SK-N-SH treated with all-trans-retinoic acid at 6 μM for 48 hours (cell line): Measurements from ENCODE around the gene NSUN5.

Source experiments
- ATAC-seq: fragments of 200-7000 bp; cut with Tn5 transposase; 3 replicates; pipeline ENCODE4 v1.9.1; 2020; ENCODE audit warnings: mild to moderate bottlenecking, moderate library complexity
- BACH2 ChIP-seq: fragments of 250-450 bp; sonication (Bioruptor Pico); IDR thresholded peaks from 2 replicates; pipeline ENCODE4 v1.9.0; 2021; ENCODE audit warnings: mild to moderate bottlenecking, borderline replicate concordance
- CSDC2 ChIP-seq: fragments of 250-450 bp; sonication (Bioruptor Pico); IDR thresholded peaks from 2 replicates; pipeline ENCODE4 v1.5.0; 2020; ENCODE audit warnings: mild to moderate bottlenecking, moderate library complexity
- CSRNP3 ChIP-seq: fragments of 250-450 bp; sonication (Bioruptor Pico); IDR thresholded peaks from 2 replicates; pipeline ENCODE4 v1.5.1; 2021; ENCODE audit warnings: mild to moderate bottlenecking, moderate library complexity
- ESRRG ChIP-seq: fragments of 250-450 bp; sonication (Bioruptor Pico); IDR thresholded peaks from 2 replicates; pipeline ENCODE4 v1.6.1; 2021; ENCODE audit warnings: mild to moderate bottlenecking
- GLIS3 ChIP-seq: fragments of 250-450 bp; sonication (Bioruptor Pico); IDR thresholded peaks from 2 replicates; pipeline ENCODE4 v1.5.0; 2020; ENCODE audit warnings: mild to moderate bottlenecking, moderate library complexity
- ISL1 ChIP-seq: fragments of 250-450 bp; sonication (Bioruptor Pico); IDR thresholded peaks from 2 replicates; pipeline ENCODE4 v2.1.2; 2022; ENCODE audit warnings: mild to moderate bottlenecking, moderate library complexity
- OSR1 ChIP-seq: fragments of 250-450 bp; sonication (Bioruptor Pico); IDR thresholded peaks from 2 replicates; pipeline ENCODE4 v1.8.0; 2022; ENCODE audit warnings: moderate library complexity, mild to moderate bottlenecking, inconsistent platforms
- PATZ1 ChIP-seq: fragments of 250-450 bp; sonication (Bioruptor Pico); IDR thresholded peaks from 2 replicates; pipeline ENCODE4 v1.8.0; 2020; ENCODE audit warnings: mild to moderate bottlenecking, moderate library complexity, borderline replicate concordance
- PPARA ChIP-seq: fragments of 250-450 bp; sonication (Bioruptor Pico); IDR thresholded peaks from 2 replicates; pipeline ENCODE4 v1.5.0; 2020; ENCODE audit warnings: mild to moderate bottlenecking, borderline replicate concordance
- RARB ChIP-seq: fragments of 250-450 bp; sonication (Bioruptor Pico); IDR thresholded peaks from 2 replicates; pipeline ENCODE4 v1.8.0; 2021; ENCODE audit warnings: mild to moderate bottlenecking, moderate library complexity
- SNAI2 ChIP-seq: fragments of 250-450 bp; sonication (Bioruptor Pico); IDR thresholded peaks from 2 replicates; pipeline ENCODE4 v1.5.0; 2020; ENCODE audit warnings: mild to moderate bottlenecking, moderate library complexity
- TCF4 ChIP-seq: fragments of 250-450 bp; sonication (Bioruptor Pico); IDR thresholded peaks from 2 replicates; pipeline ENCODE4 v1.8.0; 2021; ENCODE audit warnings: mild to moderate bottlenecking, moderate library complexity, borderline replicate concordance
- TOX ChIP-seq: fragments of 250-450 bp; sonication (Bioruptor Pico); IDR thresholded peaks from 2 replicates; pipeline ENCODE4 v1.8.0; 2021; ENCODE audit warnings: mild to moderate bottlenecking, moderate library complexity, borderline replicate concordance
- ZFP3 ChIP-seq: fragments of 250-450 bp; sonication (Bioruptor Pico); IDR thresholded peaks from 2 replicates; pipeline ENCODE4 v1.5.0; 2020; ENCODE audit warnings: mild to moderate bottlenecking, moderate library complexity
- ZNF565 ChIP-seq: fragments of 450-650 bp; formaldehyde crosslinking; conservative IDR thresholded peaks from 2 replicates; pipeline ENCODE4 v1.5.0; 2020; ENCODE audit warnings: low read depth, mild to moderate bottlenecking, moderate library complexity
- ZNF70 ChIP-seq: fragments of 450-650 bp; formaldehyde crosslinking; IDR thresholded peaks from 2 replicates; pipeline ENCODE4 v1.5.0; 2020; ENCODE audit warnings: mild to moderate bottlenecking, moderate library complexity
- ZNF8 ChIP-seq: fragments of 450-650 bp; formaldehyde crosslinking; IDR thresholded peaks from 2 replicates; pipeline ENCODE4 v1.5.0; 2020; ENCODE audit warnings: mild to moderate bottlenecking, moderate library complexity
- TF ChIP-seq, protein P1 (sequence below): fragments of 250-450 bp; sonication (Bioruptor Pico); IDR thresholded peaks from 2 replicates; pipeline ENCODE4 v1.5.1; 2020; ENCODE audit warnings: low read depth, mild to moderate bottlenecking, moderate library complexity
- TF ChIP-seq, protein P2 (sequence below): fragments of 250-450 bp; sonication (Bioruptor Pico); IDR thresholded peaks from 2 replicates; pipeline ENCODE4 v1.8.0; 2021; ENCODE audit warnings: low read depth, mild to moderate bottlenecking, moderate library complexity, borderline replicate concordance

NSUN5 gene

GRCh38 chr7:73354821-73355220 is 46.2 kb upstream of the NSUN5 start:
- ATAC-seq, result no peak
- TF ChIP-seq PPARA (no peak), ZFP3 (CRISPR knock-in tag) (no peak), ZNF70 (no peak), GLIS3 (CRISPR knock-in tag) (no peak), ZNF565 (CRISPR knock-in tag) (no peak), CSRNP3 (CRISPR knock-in tag) (no peak), TCF4 (CRISPR knock-in tag) (no peak), TOX (CRISPR knock-in tag) (no peak), BACH2 (CRISPR knock-in tag) (no peak)
- TF ChIP-seq, protein P1, sequence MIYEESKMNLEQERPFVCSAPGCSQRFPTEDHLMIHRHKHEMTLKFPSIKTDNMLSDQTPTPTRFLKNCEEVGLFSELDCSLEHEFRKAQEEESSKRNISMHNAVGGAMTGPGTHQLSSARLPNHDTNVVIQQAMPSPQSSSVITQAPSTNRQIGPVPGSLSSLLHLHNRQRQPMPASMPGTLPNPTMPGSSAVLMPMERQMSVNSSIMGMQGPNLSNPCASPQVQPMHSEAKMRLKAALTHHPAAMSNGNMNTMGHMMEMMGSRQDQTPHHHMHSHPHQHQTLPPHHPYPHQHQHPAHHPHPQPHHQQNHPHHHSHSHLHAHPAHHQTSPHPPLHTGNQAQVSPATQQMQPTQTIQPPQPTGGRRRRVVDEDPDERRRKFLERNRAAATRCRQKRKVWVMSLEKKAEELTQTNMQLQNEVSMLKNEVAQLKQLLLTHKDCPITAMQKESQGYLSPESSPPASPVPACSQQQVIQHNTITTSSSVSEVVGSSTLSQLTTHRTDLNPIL (CRISPR knock-in tag), result no peak
- TF ChIP-seq, protein P2, sequence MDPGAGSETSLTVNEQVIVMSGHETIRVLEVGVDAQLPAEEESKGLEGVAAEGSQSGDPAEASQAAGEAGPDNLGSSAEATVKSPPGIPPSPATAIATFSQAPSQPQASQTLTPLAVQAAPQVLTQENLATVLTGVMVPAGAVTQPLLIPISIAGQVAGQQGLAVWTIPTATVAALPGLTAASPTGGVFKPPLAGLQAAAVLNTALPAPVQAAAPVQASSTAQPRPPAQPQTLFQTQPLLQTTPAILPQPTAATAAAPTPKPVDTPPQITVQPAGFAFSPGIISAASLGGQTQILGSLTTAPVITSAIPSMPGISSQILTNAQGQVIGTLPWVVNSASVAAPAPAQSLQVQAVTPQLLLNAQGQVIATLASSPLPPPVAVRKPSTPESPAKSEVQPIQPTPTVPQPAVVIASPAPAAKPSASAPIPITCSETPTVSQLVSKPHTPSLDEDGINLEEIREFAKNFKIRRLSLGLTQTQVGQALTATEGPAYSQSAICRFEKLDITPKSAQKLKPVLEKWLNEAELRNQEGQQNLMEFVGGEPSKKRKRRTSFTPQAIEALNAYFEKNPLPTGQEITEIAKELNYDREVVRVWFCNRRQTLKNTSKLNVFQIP, result no peak

- TF ChIP-seq PATZ1 (CRISPR knock-in tag) (no peak), ESRRG (no peak), ZFP3 (CRISPR knock-in tag) (no peak), SNAI2 (no peak), CSRNP3 (CRISPR knock-in tag) (no peak)
- no peak for ATAC-seq
These were observed 45.6 kb upstream of the NSUN5 start for GRCh38 chr7:73354196-73354595.

DNA sequence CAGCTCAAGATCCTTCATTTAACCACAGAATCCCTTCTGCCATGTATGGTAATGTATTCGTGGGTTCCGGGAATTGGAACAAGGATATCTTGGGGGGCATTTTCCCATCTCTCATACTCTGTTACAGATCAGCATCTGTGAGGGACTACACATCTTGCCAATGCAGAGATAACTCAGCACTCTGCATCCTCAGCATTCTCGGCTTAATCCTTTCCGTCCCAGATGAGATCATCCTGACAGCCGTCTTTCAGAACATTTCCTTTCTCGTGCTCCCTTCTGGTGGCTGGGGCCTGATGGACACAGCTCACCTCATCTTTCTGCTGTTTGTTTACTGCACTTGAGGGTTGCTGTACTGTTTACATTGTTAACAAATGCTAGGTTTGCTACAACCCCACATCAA is 44.6 kb upstream of the NSUN5 start:
- TF ChIP-seq ZNF70 (no peak), CSDC2 (CRISPR knock-in tag) (no peak), BACH2 (CRISPR knock-in tag) (no peak), OSR1 (CRISPR knock-in tag) (no peak), RARB (CRISPR knock-in tag) (no peak), ZNF8 (CRISPR knock-in tag) (no peak), TCF4 (CRISPR knock-in tag) (no peak), CSRNP3 (CRISPR knock-in tag) (no peak), ZNF565 (CRISPR knock-in tag) (no peak), ISL1 (CRISPR knock-in tag) (no peak), SNAI2 (no peak), GLIS3 (CRISPR knock-in tag) (no peak), ESRRG (no peak), PATZ1 (CRISPR knock-in tag) (no peak)
- TF ChIP-seq, protein P1 (CRISPR knock-in tag), result no peak
- ATAC-seq, result no peak
